BJ (cell line): ENCODE data around the gene ST7L. TPM values are rescaled to one million over a fixed set of nuclear protein-coding genes. Genes with fewer than 3 reads are reported as not detected.
"Not testable (repeated sequence)": the region's sequence is repeated elsewhere in the genome, so short reads cannot be mapped to it uniquely, and the experiment has no call there.

ENCODE experiments used
- CTCF ChIA-PET: fragments of 350-600 bp; formaldehyde crosslinking; extraction: SDS; loops from one replicate; lab custom pipeline; 2021; ENCODE audit warnings: antibody characterized with exemption, inconsistent platforms; lab: Yijun Ruan, JAX
- POLR2A ChIA-PET: fragments of 300-600 bp; sonication (Branson Sonifier 250); formaldehyde crosslinking; extraction: SDS; loops from one replicate; lab custom pipeline; 2021; ENCODE audit warnings: antibody characterized with exemption; lab: Charles Lee
- DNase-seq: peaks from one replicate; pipeline ENCODE4 v3.0.0-alpha.2; 2011; ENCODE audit warnings: low read depth
- H3K27me3 ChIP-seq: 2 replicates; pipeline ENCODE4 v1.6.0; 2011; ENCODE audit warnings: low read length; ENCODE audit not compliant: control insufficient read depth, insufficient read depth
- H3K36me3 ChIP-seq: 2 replicates; pipeline ENCODE4 v1.5.1; 2011; ENCODE audit warnings: low read length; ENCODE audit not compliant: control insufficient read depth, insufficient read depth
- H3K4me3 ChIP-seq: 2 replicates; pipeline ENCODE4 v1.5.1; 2011; ENCODE audit warnings: low read depth, mild to moderate bottlenecking, control low read depth, low read length
- CTCF ChIP-seq: IDR thresholded peaks from 2 replicates; pipeline ENCODE4 v1.5.1; 2011; ENCODE audit warnings: low read depth, mild to moderate bottlenecking, control low read depth, inconsistent platforms, low read length, moderate library complexity; ENCODE audit not compliant: insufficient read depth
- polyA plus RNA-seq: library from polyadenylated mRNA; depleted of rRNA; stranded (reverse); fragments of >200 nt; gene quantifications from 2 replicates; pipeline ENCODE4 v1.2.3, GENCODE V29; 2011

ST7L gene
- polyA plus RNA-seq, 1 experiment: 7.2 TPM

GRCh38 chr1:112643080-112643479 is 24.1 kb upstream of the ST7L start:
- H3K27me3 ChIP-seq: no peaks in the 10 kb centered on the region
- TF ChIP-seq CTCF: no peak
- 0 out of 2 replicates have a peak, but pooled peaks cover 1% of the 10 kb centered on the region for H3K36me3 ChIP-seq
- POLR2A ChIA-PET: no interaction called here
- no peak overlapping the region for H3K4me3 ChIP-seq
- CTCF ChIA-PET: interaction anchor here (0.7 to 1.6 kb wide), 4 partner anchors 9 to 68 kb away, joined by 3 to 4 read pairs (median 4); no protein-coding TSS in a partner anchor
- DNase-seq: no peak

GRCh38 chr1:112640437-112640836 is 21.5 kb upstream of the ST7L start:
- DNase-seq, H3K27me3 ChIP-seq, H3K36me3 ChIP-seq, POLR2A ChIA-PET, H3K4me3 ChIP-seq, CTCF ChIA-PET: not testable (repeated sequence)

- ChIA-PET CTCF (interaction anchor here (0.6 to 1.8 kb wide), 3 partner anchors 19 to 78 kb away, joined by 3 to 6 read pairs (median 4); partner anchors contain the start of gene ST7L), POLR2A (interaction anchor here (0.6 kb wide), 1 partner anchor 65 kb away, joined by 3 read pairs; no protein-coding TSS in a partner anchor)
- Histone ChIP-seq H3K36me3 (no peaks in the 10 kb centered on the region), H3K4me3 (no peak overlapping the region), H3K27me3 (no peaks in the 10 kb centered on the region)
- no peak for TF ChIP-seq CTCF
- DNase-seq: no peak
Measured at GRCh38 chr1:112638110-112638428, 19.1 kb upstream of the ST7L start.

GRCh38 chr1:112637254-112638109 is 18.5 kb upstream of the ST7L start:
- peak; percentile 40 for DNase-seq
- CTCF ChIA-PET: interaction anchor here (0.6 to 1.8 kb wide), 6 partner anchors 19 to 246 kb away, joined by 3 to 6 read pairs (median 3); partner anchors contain the start of gene ST7L
- no peak for TF ChIP-seq CTCF
- POLR2A ChIA-PET: interaction anchor here (0.6 kb wide), 1 partner anchor 65 kb away, joined by 3 read pairs; no protein-coding TSS in a partner anchor
- Histone ChIP-seq H3K27me3 (no peaks in the 10 kb centered on the region), H3K4me3 (no peak overlapping the region), H3K36me3 (no peaks in the 10 kb centered on the region)

- POLR2A ChIA-PET: no interaction called here
- CTCF ChIA-PET: interaction anchor here (1.0 to 1.8 kb wide), 4 partner anchors 52 to 246 kb away, joined by 3 to 6 read pairs (median 3); no protein-coding TSS in a partner anchor
- Histone ChIP-seq H3K36me3 (no peaks in the 10 kb centered on the region), H3K27me3 (no peaks in the 10 kb centered on the region), H3K4me3 (no peak overlapping the region)
- TF ChIP-seq CTCF: no peak
- no peak for DNase-seq
Measured at GRCh38 chr1:112636597-112637253, 17.8 kb upstream of the ST7L start.
